Esophagus muscularis mucosa (tissue), 3 donors: ENCODE data around the gene LIN54.

Source experiments
- POLR2AphosphoS5 ChIP-seq, 2 donors: sonication (generic); formaldehyde crosslinking; IDR thresholded peaks; one replicate each; pipeline ENCODE4 v1.6.1; 2017; ENCODE audit warnings: antibody characterized with exemption in 2 of 2
- TF ChIP-seq, protein P1 (sequence below), 3 experiments: fragments of 200-600 bp in 2 of 3; fragments of 450-650 bp in 1 of 3; sonication (generic) in 2 of 3; IDR thresholded peaks; one replicate each; pipeline ENCODE4 v1.5.1; 2017 to 2019; ENCODE audit warnings: antibody characterized with exemption in 3 of 3, mild to moderate bottlenecking in 2 of 3, moderate library complexity in 1 of 3

DNA sequence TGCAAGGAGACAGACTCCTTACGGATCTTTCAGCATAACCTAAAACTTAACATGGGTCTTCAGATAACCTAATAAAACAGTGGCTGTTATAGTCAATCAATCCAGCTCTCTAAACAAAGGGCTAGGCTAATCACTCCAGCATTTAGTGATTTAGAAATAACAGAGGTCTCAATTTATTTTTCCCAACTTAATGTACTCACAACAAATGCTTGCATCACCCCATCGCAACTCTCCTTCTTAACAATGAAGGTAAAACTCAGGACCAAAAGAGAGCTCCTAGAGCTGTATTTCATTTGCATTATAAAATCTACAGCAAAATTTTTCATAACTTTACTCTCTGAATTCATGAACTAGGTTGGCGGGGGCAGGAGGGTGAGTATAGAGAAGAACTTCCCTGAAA is 1.1 kb downstream of the LIN54 start:
- TF ChIP-seq, protein P1, sequence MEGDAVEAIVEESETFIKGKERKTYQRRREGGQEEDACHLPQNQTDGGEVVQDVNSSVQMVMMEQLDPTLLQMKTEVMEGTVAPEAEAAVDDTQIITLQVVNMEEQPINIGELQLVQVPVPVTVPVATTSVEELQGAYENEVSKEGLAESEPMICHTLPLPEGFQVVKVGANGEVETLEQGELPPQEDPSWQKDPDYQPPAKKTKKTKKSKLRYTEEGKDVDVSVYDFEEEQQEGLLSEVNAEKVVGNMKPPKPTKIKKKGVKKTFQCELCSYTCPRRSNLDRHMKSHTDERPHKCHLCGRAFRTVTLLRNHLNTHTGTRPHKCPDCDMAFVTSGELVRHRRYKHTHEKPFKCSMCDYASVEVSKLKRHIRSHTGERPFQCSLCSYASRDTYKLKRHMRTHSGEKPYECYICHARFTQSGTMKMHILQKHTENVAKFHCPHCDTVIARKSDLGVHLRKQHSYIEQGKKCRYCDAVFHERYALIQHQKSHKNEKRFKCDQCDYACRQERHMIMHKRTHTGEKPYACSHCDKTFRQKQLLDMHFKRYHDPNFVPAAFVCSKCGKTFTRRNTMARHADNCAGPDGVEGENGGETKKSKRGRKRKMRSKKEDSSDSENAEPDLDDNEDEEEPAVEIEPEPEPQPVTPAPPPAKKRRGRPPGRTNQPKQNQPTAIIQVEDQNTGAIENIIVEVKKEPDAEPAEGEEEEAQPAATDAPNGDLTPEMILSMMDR (IDR thresholded peaks at IDR 0.05) = no peak
- no peak for TF ChIP-seq POLR2AphosphoS5 (IDR thresholded peaks at IDR 0.05)
